HG03135 (cell line): ENCODE measurements around the gene NPAP1.
"Not testable (repeated sequence)": the region's sequence is repeated elsewhere in the genome, so short reads cannot be mapped to it uniquely, and the experiment has no call there.

Source experiments
- ATAC-seq: cut with Tn5 transposase; IDR thresholded peaks from one replicate; pipeline ENCODE4 v1.9.1; 2021; ENCODE audit warnings: mild to moderate bottlenecking, moderate library complexity; ENCODE audit not compliant: unreplicated experiment

NPAP1 gene

DNA sequence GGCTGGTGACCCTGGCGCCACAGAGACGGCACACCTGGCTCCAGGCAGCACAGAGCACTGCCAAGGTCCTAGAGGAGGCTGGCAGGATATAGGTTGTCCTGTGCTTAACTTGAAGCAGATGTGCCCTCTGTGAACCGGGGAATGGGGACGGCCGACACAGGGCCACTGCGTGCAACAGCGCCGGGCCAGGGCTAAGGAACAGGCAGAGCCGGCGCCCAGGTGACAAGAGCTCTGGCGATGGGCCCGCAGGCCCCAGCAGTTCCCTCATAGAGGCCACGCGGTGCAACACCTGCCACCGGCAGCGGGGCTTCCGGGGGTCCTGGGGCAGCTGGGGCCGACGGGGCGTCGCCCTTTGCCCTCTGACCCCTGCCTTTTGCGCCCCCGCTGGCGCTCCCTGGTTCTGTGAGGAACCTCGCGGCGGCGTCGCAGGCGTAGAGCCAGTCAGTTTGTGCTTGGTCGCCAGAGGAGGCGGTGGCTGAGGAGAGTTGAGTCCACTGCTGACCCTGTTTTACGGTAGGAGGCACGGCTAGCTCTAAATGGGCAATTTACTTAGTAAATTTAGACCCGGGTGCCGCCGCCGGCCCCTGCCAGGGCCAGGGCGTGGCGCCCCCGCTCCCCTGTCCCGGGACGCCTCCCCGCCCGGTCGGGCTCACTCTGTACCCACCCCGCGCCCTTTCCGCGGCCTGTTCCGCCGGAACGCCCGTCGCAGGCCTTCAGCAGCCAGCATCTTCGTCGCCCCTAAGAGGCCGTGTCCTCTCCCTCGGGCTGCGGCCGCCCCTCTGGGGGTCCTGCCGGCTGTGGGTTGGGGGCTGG lies at the start of gene NPAP1:
Gene NPAP1, plus strand, starts transcription at position 444 of the 813 bp plus-strand sequence. Its CDS starts 93 bp downstream, at position 537.
- no peak for ATAC-seq

- no peak for ATAC-seq
Measured at GRCh38 chr15:24627443-24627842, 48.1 kb upstream of the NPAP1 start.

- ATAC-seq, result no peak
Measured at GRCh38 chr15:24633082-24633481, 42.5 kb upstream of the NPAP1 start.

DNA sequence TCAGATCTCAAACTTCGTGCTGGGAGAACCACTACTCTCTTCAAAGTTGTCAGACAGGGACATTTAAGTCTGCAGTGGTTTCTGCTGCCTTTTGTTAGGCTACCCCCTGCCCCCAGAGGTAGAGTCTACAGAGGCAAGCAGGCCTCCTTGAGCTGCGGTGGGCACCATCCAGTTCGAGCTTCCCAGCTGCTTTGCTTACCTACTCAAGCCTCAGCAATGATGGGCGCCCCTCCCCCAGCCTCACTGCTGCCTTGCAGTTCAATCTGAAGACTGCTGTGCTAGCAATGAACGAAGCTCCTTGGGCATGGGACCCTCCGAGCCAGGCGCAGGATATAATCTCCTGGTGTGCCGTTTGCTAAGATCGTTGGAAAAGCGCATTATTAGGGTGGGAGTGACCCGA lies 36.2 kb upstream of the NPAP1 start:
- ATAC-seq, result not testable (repeated sequence)

- ATAC-seq, result no peak
Measured at GRCh38 chr15:24645627-24646026, 29.9 kb upstream of the NPAP1 start.

DNA sequence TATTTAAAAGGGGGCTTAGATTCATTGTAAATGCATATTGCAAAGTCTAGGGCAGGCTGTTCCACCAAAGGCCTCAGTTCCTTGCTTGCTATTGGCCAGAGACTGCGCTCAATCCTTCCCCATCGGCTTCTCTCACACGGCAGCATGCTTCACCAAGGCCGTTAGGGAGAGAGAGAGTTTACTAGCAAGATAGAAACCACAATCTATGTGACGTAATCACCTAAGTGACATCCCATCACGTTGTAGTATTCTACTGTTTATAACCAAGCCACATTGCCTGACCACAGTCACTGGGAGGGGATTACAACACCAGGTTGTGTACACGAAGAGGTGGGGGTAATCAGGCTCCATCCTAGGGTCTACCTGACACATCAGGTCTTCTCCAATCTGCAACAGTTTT lies 16.0 kb upstream of the NPAP1 start:
- ATAC-seq, result no peak

DNA sequence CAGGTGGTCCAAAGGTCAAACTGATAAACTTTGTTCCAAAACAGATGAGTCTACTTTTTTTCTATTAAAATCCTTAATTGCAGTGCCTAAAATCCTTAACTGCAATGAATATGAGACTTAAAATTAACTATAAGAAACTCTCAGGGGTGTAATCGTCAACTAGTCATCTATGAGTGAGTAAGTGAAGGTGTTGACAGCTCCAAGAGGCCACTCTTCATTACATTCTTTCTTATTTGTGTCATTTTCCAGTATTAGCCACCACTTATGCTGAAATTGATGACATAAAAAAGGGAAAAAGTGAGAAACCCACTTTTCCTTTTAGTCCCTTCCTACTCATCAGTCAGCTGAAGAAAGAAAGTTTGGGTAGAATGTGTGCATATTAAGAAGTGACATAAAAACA lies 12.6 kb upstream of the NPAP1 start:
- ATAC-seq, result no peak

GRCh38 chr15:24676431-24676830 lies 856 bp downstream of the NPAP1 start:
- ATAC-seq, result no peak

DNA sequence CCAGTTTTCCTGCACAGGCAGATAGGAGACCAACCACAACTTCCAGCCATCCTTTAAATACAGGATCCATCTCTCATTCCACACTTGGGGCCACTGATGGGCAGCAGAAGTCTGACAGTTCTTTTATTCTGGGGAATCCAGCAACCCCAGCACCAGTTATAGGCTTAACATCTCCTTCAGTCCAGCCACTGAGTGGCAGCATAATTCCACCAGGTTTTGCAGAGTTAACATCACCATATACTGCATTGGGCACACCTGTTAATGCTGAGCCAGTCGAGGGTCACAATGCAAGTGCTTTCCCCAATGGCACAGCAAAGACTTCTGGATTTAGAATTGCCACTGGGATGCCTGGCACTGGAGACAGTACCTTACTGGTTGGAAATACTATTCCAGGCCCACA lies 2.9 kb downstream of the NPAP1 start:
- no peak for ATAC-seq

DNA sequence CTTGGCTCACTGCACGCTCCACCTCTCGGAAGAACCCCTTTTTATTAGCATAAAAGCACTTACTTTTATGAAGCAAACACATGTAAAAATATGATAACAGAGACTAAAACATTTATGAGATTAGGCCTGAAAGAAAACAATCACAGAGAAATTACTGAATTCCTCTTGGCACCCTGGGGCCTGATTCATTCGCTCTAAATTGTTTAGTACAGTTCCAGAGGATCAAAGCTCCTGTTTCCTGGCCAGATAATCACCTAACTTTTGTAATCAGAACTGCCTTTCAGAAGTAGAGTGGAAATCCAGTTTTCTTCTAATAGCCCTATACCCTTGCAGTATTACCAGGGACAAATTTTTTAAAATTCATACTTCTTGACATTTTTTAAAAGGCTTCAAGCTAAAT lies 6.4 kb downstream of the NPAP1 start:
- ATAC-seq, result no peak

GRCh38 chr15:24682905-24683304 lies 7.3 kb downstream of the NPAP1 start:
- not testable (repeated sequence) for ATAC-seq

DNA sequence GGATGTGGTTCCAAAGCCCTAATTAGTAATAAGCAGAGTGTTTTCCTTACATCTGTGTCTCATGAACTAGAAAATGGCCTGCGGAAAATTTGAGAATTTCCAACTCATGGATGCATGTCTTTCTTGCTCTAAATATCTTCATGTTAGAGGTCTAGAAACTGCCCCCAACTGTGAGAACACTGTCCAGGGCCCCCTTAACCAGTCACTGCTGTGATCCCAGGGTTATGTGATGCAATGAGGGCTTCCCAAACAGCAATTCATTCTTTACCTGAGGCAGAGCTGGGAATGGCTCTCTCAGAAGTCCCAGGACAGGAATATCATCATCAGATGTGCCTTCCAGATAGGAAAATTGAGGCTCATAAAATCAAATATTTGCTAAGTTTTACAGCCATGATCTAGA lies 8.2 kb downstream of the NPAP1 start:
- no peak for ATAC-seq

- ATAC-seq, result no peak
Measured at GRCh38 chr15:24684313-24684712, 8.7 kb downstream of the NPAP1 start.

GRCh38 chr15:24696201-24696600 lies 20.6 kb downstream of the NPAP1 start:
- no peak for ATAC-seq

GRCh38 chr15:24696842-24697241 lies 21.3 kb downstream of the NPAP1 start:
- ATAC-seq, result no peak

GRCh38 chr15:24718289-24719082 lies 42.9 kb downstream of the NPAP1 start:
- ATAC-seq, result no peak

DNA sequence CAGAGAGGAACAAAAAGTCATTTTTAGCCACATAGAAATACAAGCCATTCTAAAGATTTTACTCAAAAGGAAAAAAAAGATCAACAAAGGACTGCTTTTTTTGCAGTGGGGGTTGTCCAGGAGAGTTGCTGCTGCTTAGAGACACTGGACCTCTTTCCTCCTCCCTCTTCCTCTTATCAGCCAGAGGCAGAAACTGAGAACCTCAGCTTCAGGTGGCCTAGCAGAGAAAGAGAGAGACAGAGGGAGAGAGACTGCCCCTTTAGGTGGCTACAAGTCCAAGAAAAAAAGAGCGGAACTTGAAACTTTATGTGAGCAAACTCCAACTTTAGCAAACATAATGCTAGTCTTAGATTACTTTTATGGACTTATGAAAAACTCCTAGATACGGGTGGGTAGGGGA lies 54.2 kb downstream of the NPAP1 start:
- ATAC-seq, result no peak
